ENCODE data around the gene MFNG.

- TF ChIP-seq CTCF (conservative IDR thresholded peaks at IDR 0.05 in 1 of 2, IDR thresholded peaks at IDR 0.05 in 1 of 2; ENCODE audit: low read depth in 1 of 2, low read length in 2 of 2) (no peak), EZH2 (IDR thresholded peaks at IDR 0.05; ENCODE audit: low read length, missing control alignments) (no peak)
These were observed 2.4 kb upstream of the MFNG start for GRCh38 chr22:37488337-37489135.
